Body of pancreas (tissue), 4 donors: ENCODE measurements around the gene CYP4A11.

Source experiments
- CTCF ChIP-seq, 7 experiments: fragments of 450-650 bp in 4 of 7; fragments of 200-600 bp in 3 of 7; sonication (generic) in 3 of 7; IDR thresholded peaks; one replicate each; pipeline ENCODE4 v1.5.1; 2016 to 2019; ENCODE audit warnings: antibody characterized with exemption in 7 of 7
- POLR2A ChIP-seq, 3 donors: fragments of 450-650 bp; IDR thresholded peaks; one replicate each; pipeline ENCODE4 v1.6.1; 2016; ENCODE audit warnings: antibody characterized with exemption in 3 of 3, mild to moderate bottlenecking in 2 of 3

DNA sequence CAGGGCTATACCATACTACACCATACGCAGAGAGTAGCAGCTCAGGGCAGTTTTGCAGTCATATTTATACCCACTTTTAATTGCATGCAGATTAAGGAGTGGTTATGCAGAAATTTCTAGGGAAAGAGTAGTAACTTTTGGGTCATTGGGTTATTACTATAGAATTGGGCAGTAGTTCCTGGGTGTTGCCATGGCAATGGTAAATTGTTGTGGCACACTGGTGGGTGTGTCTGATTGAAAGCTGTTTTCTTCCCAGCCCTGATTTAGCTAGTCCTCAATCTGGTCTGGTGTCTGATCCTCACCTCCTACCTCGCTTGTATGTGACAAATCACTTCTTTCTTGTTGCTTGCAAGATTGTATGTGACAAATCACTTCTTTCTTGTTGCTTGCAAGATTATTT is 30.5 kb downstream of the CYP4A11 start:
- TF ChIP-seq CTCF (IDR thresholded peaks at IDR 0.05) = no peak
- TF ChIP-seq POLR2A (IDR thresholded peaks at IDR 0.05) = no peak
